AG04449 (cell line): ENCODE data around the gene SMAD2.
"Not testable (repeated sequence)": the region's sequence is repeated elsewhere in the genome, so short reads cannot be mapped to it uniquely, and the experiment has no call there.

Experiments
- CTCF ChIA-PET: fragments of 350-600 bp; formaldehyde crosslinking; extraction: SDS; loops from one replicate; lab custom pipeline; 2021; ENCODE audit warnings: antibody characterized with exemption; lab: Yijun Ruan, JAX
- POLR2A ChIA-PET: fragments of 400-600, 350-600 bp; formaldehyde crosslinking; extraction: SDS; loops from one replicate; lab custom pipeline; 2020; ENCODE audit warnings: antibody characterized with exemption, inconsistent platforms; lab: Yijun Ruan, JAX
- DNase-seq: peaks from one replicate; pipeline ENCODE4 v3.0.0-alpha.2; 2010; ENCODE audit warnings: low read depth, low spot score
- H3K4me3 ChIP-seq: 2 replicates; pipeline ENCODE4 v1.5.1; 2011; ENCODE audit warnings: low read depth, mild to moderate bottlenecking, control low read depth, low read length
- CTCF ChIP-seq: IDR thresholded peaks from one replicate; pipeline ENCODE4 v1.5.1; 2011; ENCODE audit warnings: mild to moderate bottlenecking, moderate library complexity, low read length, control low read depth, inconsistent platforms; ENCODE audit not compliant: insufficient read depth; ENCODE audit errors: missing control alignments

The SMAD2 gene

GRCh38 chr18:47772374-47773248 is 157.8 kb downstream of the SMAD2 start:
- no peak overlapping the region for H3K4me3 ChIP-seq
- peak; percentile 86 for TF ChIP-seq CTCF
- CTCF ChIA-PET = interaction anchor here (0.6 to 4.4 kb wide), 17 partner anchors 10 to 672 kb away, joined by 3 to 44 read pairs (median 4); no protein-coding TSS in a partner anchor
- POLR2A ChIA-PET = no interaction called here
- DNase-seq = peak; percentile 4

- no peak overlapping the region for H3K4me3 ChIP-seq
- no peak for TF ChIP-seq CTCF
- CTCF ChIA-PET = interaction anchor here (0.6 to 4.4 kb wide), 10 partner anchors 9 to 673 kb away, joined by 3 to 44 read pairs (median 6); no protein-coding TSS in a partner anchor
- DNase-seq = no peak
- POLR2A ChIA-PET = no interaction called here
These were observed 158.5 kb downstream of the SMAD2 start for GRCh38 chr18:47771922-47772321.

GRCh38 chr18:47767699-47768098 is 162.8 kb downstream of the SMAD2 start:
- no peak for TF ChIP-seq CTCF
- DNase-seq = no peak
- no peak overlapping the region for H3K4me3 ChIP-seq
- ChIA-PET CTCF (interaction anchor here (0.7 to 0.8 kb wide), 2 partner anchors 13 to 19 kb away, joined by 3 read pairs; no protein-coding TSS in a partner anchor), POLR2A (no interaction called here)

GRCh38 chr18:47767198-47767597 is 163.3 kb downstream of the SMAD2 start:
- POLR2A ChIA-PET, DNase-seq, H3K4me3 ChIP-seq: not testable (repeated sequence)
- CTCF ChIA-PET = interaction anchor here (0.7 to 0.8 kb wide), 2 partner anchors 13 to 18 kb away, joined by 3 read pairs; no protein-coding TSS in a partner anchor
